ENCODE data around the gene CDC25A.

Gene CDC25A

GRCh38 chr3:48188266-48189201, at the start of gene CDC25A:
Gene CDC25A, minus strand, starts transcription at chr3:48188417. Its CDS starts 470 bp downstream, at chr3:48187947.
- H3K4me3 Mint-ChIP-seq = peak within 1 kb of the TSS; percentile 88 to 93
- peak; percentile 97 for DNase-seq
- H3K9me3 Mint-ChIP-seq = no peaks in the 10 kb centered on the region
- H3K27ac Mint-ChIP-seq = peak within 1 kb of the TSS; percentile 69
- peaks cover 10 to 22% of the 10 kb centered on the region in 2 donors for H3K27me3 Mint-ChIP-seq
- H3K36me3 Mint-ChIP-seq = peaks cover 7 to 9% of the 10 kb centered on the region in 2 donors
- peaks cover 6 to 19% of the 10 kb centered on the region in 2 donors for H3K4me1 Mint-ChIP-seq
- ATAC-seq (replicated peaks) = peak; percentile 99

DNA sequence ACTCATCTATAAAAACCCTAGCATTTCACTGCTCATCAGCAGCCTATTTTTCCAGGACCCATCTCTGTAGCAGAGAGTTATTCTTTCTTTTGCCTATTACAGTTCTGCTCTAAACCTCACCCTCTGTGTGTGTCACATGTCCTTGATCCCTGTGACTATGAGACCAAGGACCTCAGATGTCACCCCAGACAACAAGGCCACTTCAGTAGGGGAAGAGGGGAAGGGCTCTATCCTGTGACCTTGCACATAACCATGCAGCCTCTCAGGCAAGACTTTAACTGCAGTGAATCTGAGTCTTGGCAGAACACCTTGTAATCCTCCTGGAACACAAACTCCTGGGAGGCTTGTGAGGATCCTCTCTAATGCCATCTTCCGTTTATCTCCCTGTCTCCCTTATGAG, 48.3 kb upstream of the CDC25A start:
- H3K27ac Mint-ChIP-seq = no peak overlapping the region
- no peak overlapping the region for H3K4me3 Mint-ChIP-seq
- ATAC-seq (replicated peaks) (no peak), DNase-seq (no peak)
- H3K4me1 Mint-ChIP-seq = peaks cover 16 to 26% of the 10 kb centered on the region in 2 donors
- H3K9me3 Mint-ChIP-seq = no peaks in the 10 kb centered on the region
- H3K27me3 Mint-ChIP-seq = no peaks in the 10 kb centered on the region
- H3K36me3 Mint-ChIP-seq = no peaks in the 10 kb centered on the region

GRCh38 chr3:48233542-48233941, 45.3 kb upstream of the CDC25A start:
- Mint-ChIP-seq H3K27me3 (no peaks in the 10 kb centered on the region), H3K9me3 (no peaks in the 10 kb centered on the region), H3K4me1 (peaks cover 16 to 21% of the 10 kb centered on the region in 2 donors), H3K27ac (peak overlapping the region; percentile 69), H3K4me3 (no peak overlapping the region), H3K36me3 (no peaks in the 10 kb centered on the region)
- no peak for DNase-seq
- ATAC-seq (replicated peaks) = peak; percentile 41 to 46

DNA sequence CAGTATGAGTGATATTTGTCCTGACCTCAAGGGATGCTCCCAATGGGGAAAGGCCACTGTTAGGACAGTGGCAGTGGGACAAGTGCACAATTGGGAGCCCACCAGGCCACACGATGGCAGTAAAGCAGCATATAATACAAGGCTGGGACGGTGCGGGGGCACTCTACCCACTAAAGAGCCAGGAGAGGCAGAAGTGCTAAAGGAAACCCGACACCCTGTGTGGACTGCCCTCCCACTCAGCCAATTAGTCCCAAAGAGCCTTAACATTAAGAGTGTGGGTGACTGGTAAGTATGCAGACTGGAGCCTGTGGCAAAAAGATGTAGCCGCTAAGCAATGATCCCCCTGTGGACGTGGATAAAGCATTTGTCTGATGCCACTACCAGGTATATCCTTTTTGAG, 44.5 kb upstream of the CDC25A start:
- peak; percentile 96 to 97 for ATAC-seq (replicated peaks)
- H3K36me3 Mint-ChIP-seq = no peaks in the 10 kb centered on the region
- peaks cover 16 to 21% of the 10 kb centered on the region in 2 donors for H3K4me1 Mint-ChIP-seq
- no peaks in the 10 kb centered on the region for H3K27me3 Mint-ChIP-seq
- peak overlapping the region; percentile 54 to 71 for H3K4me3 Mint-ChIP-seq
- no peak overlapping the region for H3K27ac Mint-ChIP-seq
- peak; percentile 41 for DNase-seq
- H3K9me3 Mint-ChIP-seq = no peaks in the 10 kb centered on the region

- Mint-ChIP-seq H3K4me1 (peaks cover 18 to 24% of the 10 kb centered on the region in 2 donors), H3K9me3 (no peaks in the 10 kb centered on the region), H3K4me3 (peak overlapping the region in 1 of 2 donors; percentile 54), H3K36me3 (no peaks in the 10 kb centered on the region), H3K27ac (no peak overlapping the region), H3K27me3 (no peaks in the 10 kb centered on the region)
- ATAC-seq (replicated peaks) (no peak), DNase-seq (no peak)
Measured at GRCh38 chr3:48232232-48232631, 44.0 kb upstream of the CDC25A start.

DNA sequence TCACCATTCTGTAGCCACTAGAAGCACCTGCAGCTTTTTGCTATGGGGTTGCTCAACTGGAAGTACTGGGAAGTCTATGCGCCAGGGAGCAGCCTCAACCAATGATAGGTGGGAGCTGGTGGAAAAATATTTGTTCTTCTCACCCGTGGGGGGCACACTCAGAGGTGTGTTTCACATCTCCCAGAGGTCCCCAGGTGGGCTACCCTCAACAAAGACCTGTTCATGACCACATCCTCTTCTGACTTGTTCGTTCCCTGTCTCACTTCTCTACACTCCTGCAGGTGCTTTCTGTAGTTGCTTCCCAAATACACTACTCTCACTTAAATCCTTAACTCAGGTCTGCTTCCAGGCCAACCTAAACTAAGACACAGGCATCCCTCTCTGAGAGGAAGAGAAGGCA, 38.7 kb upstream of the CDC25A start:
- peaks cover 0 to 5% of the 10 kb centered on the region in 2 donors for H3K9me3 Mint-ChIP-seq
- H3K4me3 Mint-ChIP-seq = no peak overlapping the region
- peak; percentile 49 to 53 for ATAC-seq (replicated peaks)

DNA sequence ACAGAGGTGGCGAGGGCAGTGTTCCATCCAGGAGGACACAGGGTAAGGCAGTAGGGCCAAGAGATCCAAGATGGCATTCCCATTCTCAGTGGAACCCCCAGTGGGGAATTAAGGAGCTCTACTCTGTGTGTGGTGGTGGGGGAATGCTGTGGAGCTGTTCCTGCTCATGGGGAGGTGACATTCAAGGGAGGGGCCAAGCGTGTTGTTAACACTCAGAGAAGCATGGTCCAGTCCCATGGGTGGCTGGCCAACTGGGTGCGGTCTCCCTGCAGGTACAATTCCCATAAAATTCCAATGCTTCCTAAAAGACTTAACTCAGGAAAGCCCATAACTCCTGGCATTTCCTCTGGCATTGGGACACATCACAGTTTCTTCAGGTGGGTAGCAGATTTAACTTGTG, 37.4 kb upstream of the CDC25A start:
- DNase-seq (no peak), ATAC-seq (replicated peaks) (no peak)
- peaks cover 6 to 10% of the 10 kb centered on the region in 2 donors for H3K9me3 Mint-ChIP-seq
- H3K4me1 Mint-ChIP-seq = peaks cover 44 to 65% of the 10 kb centered on the region in 2 donors
- no peak overlapping the region for H3K4me3 Mint-ChIP-seq
- H3K27me3 Mint-ChIP-seq = no peaks in the 10 kb centered on the region
- no peak overlapping the region for H3K27ac Mint-ChIP-seq
- H3K36me3 Mint-ChIP-seq = peaks cover 5 to 6% of the 10 kb centered on the region in 2 donors

More for the DNA sequence above, 38.7 kb upstream of the CDC25A start:
- DNase-seq = no peak
- peaks cover 2 to 3% of the 10 kb centered on the region in 2 donors for H3K36me3 Mint-ChIP-seq
- peak overlapping the region; percentile 65 for H3K27ac Mint-ChIP-seq
- H3K27me3 Mint-ChIP-seq = no peaks in the 10 kb centered on the region
- peaks cover 36 to 54% of the 10 kb centered on the region in 2 donors for H3K4me1 Mint-ChIP-seq

GRCh38 chr3:48222616-48223513, 34.6 kb upstream of the CDC25A start, which contains the start of gene CAMP:
Gene CAMP, plus strand, starts transcription at chr3:48223495. Its CDS starts 17 bp downstream, at chr3:48223512.
- H3K36me3 Mint-ChIP-seq = peaks cover 5 to 6% of the 10 kb centered on the region in 2 donors
- ATAC-seq (replicated peaks) = peak; percentile 74 to 76
- peak; percentile 20 for DNase-seq

DNA sequence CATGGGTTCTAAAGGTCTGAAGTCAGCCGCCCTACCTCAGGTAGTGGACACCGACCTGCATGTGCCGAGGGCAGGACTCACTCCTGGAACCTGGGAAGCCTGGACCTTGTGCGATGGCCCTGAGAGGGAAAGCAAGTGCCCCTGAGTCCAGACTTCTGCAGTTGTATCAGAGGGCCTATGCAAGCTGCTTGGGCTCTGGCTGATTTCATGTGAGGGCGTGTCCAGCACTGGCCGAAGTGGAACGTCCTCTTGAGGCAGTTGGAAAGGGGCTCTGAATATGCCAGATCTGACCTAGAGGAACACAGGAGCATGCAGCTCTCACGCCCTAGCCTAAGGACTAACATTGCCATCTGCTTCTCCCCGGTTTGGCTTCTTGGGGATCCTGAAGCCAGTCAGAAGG, 32.5 kb upstream of the CDC25A start:
- no peak overlapping the region for H3K27ac Mint-ChIP-seq
- no peak for DNase-seq
- no peak overlapping the region for H3K4me3 Mint-ChIP-seq
- no peak for ATAC-seq (replicated peaks)
- H3K9me3 Mint-ChIP-seq = peaks cover 6 to 10% of the 10 kb centered on the region in 2 donors
- peaks cover 5 to 6% of the 10 kb centered on the region in 2 donors for H3K36me3 Mint-ChIP-seq
- H3K4me1 Mint-ChIP-seq = peaks cover 36 to 49% of the 10 kb centered on the region in 2 donors
- no peaks in the 10 kb centered on the region for H3K27me3 Mint-ChIP-seq

More at GRCh38 chr3:48222616-48223513, 34.6 kb upstream of the CDC25A start, which contains the start of gene CAMP:
- H3K27ac Mint-ChIP-seq = peak within 1 kb of the TSS; percentile 57
- H3K4me1 Mint-ChIP-seq = peaks cover 44 to 65% of the 10 kb centered on the region in 2 donors
- H3K4me3 Mint-ChIP-seq = peak within 1 kb of the TSS; percentile 0 to 8
- H3K9me3 Mint-ChIP-seq = peaks cover 6 to 10% of the 10 kb centered on the region in 2 donors
- no peaks in the 10 kb centered on the region for H3K27me3 Mint-ChIP-seq

- no peak overlapping the region for H3K27ac Mint-ChIP-seq
- no peaks in the 10 kb centered on the region for H3K27me3 Mint-ChIP-seq
- ATAC-seq (replicated peaks) (no peak), DNase-seq (no peak)
- H3K36me3 Mint-ChIP-seq = peaks cover 5 to 6% of the 10 kb centered on the region in 2 donors
- H3K9me3 Mint-ChIP-seq = peaks cover 6 to 10% of the 10 kb centered on the region in 2 donors
- H3K4me1 Mint-ChIP-seq = peaks cover 30 to 37% of the 10 kb centered on the region in 2 donors
- H3K4me3 Mint-ChIP-seq = no peak overlapping the region
Measured at GRCh38 chr3:48219543-48219942, 31.3 kb upstream of the CDC25A start.

- Mint-ChIP-seq H3K36me3 (peaks cover 5 to 6% of the 10 kb centered on the region in 2 donors), H3K27me3 (no peaks in the 10 kb centered on the region), H3K4me1 (peaks cover 22 to 27% of the 10 kb centered on the region in 2 donors), H3K27ac (no peak overlapping the region), H3K4me3 (no peak overlapping the region), H3K9me3 (peaks cover 6 to 10% of the 10 kb centered on the region in 2 donors)
- ATAC-seq (replicated peaks) (no peak), DNase-seq (no peak)
Measured at GRCh38 chr3:48218537-48218936, 30.3 kb upstream of the CDC25A start.

GRCh38 chr3:48217449-48217848, 29.2 kb upstream of the CDC25A start:
- ATAC-seq (replicated peaks) (no peak), DNase-seq (no peak)
- no peak overlapping the region for H3K27ac Mint-ChIP-seq
- peaks cover 13 to 16% of the 10 kb centered on the region in 2 donors for H3K4me1 Mint-ChIP-seq
- H3K4me3 Mint-ChIP-seq = no peak overlapping the region
- no peaks in the 10 kb centered on the region for H3K27me3 Mint-ChIP-seq
- H3K9me3 Mint-ChIP-seq = peaks cover 6 to 10% of the 10 kb centered on the region in 2 donors
- peaks cover 5 to 6% of the 10 kb centered on the region in 2 donors for H3K36me3 Mint-ChIP-seq

GRCh38 chr3:48215876-48216275, 27.7 kb upstream of the CDC25A start:
- H3K9me3 Mint-ChIP-seq = no peaks in the 10 kb centered on the region
- H3K4me3 Mint-ChIP-seq = no peak overlapping the region
- ATAC-seq (replicated peaks) (no peak), DNase-seq (no peak)
- peaks cover 0 to under 1% of the 10 kb centered on the region in 2 donors for H3K4me1 Mint-ChIP-seq
- no peak overlapping the region for H3K27ac Mint-ChIP-seq
- H3K36me3 Mint-ChIP-seq = no peaks in the 10 kb centered on the region
- no peaks in the 10 kb centered on the region for H3K27me3 Mint-ChIP-seq

DNA sequence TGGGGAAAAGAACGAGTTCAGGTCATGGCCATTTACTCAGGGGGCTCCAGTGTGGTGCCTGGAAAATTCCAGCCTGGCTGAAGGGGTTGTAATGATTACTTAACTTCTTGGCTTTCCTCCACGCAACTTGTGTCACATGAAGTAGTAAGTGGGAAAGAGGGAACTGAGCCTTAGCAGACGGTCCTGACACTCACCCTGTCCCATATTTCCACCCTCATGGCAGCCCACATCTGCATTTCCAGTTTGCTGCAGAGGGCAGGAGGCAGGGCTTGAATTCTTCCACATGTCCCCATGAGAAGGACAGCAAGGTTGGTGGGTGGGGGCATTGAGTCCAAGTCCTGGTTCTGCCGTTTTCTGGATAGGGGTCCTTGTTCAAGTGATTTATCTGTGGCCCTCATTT, 27.2 kb upstream of the CDC25A start:
- Mint-ChIP-seq H3K27ac (no peak overlapping the region), H3K9me3 (no peaks in the 10 kb centered on the region), H3K36me3 (no peaks in the 10 kb centered on the region), H3K4me3 (no peak overlapping the region), H3K27me3 (no peaks in the 10 kb centered on the region), H3K4me1 (no peaks in the 10 kb centered on the region)
- ATAC-seq (replicated peaks) = no peak
- no peak for DNase-seq
